ENCODE measurements around the gene CAPN15. TPM values are rescaled to one million over a fixed set of nuclear protein-coding genes. Genes with fewer than 3 reads are reported as not detected.

The CAPN15 gene
- polyA plus RNA-seq, 2 of the 4 experiments (the other 2 are of a cell fraction), result 11.4 to 33.3 TPM

- TF ChIP-seq FOSB (CRISPR knock-in tag; IDR thresholded peaks at IDR 0.05) (no peak), EP300 (IDR thresholded peaks at IDR 0.05) (no peak), RFX5 (IDR thresholded peaks at IDR 0.05) (no peak), EHF (CRISPR knock-in tag; IDR thresholded peaks at IDR 0.05) (no peak), ZNF302 (CRISPR knock-in tag; IDR thresholded peaks at IDR 0.05) (no peak)
Observed at GRCh38 chr16:598823-599739, 71.6 kb downstream of the CAPN15 start (continued).

- CTCF ChIA-PET, result interaction anchor here (0.9 to 2.8 kb wide), 10 partner anchors 9 to 66 kb away, joined by 3 to 11 read pairs (median 4); partner anchors contain the start of gene METTL26
- Histone ChIP-seq H3K4me1 (no peaks in the 10 kb centered on the region), H3K4me3 (no peak overlapping the region), H3K27ac (no peak overlapping the region), H3K9me3 (peaks cover 17% of the 10 kb centered on the region), H3K4me2 (no peak overlapping the region)
- 68% methylated on average over 7 of the region's 7 CpGs for WGBS (ENCODE audit: missing lambda C conversion rate)
- POLR2A ChIA-PET, result no interaction called here
- DNase-seq (ENCODE audit: low read depth in 1 of 2, low spot score in 1 of 2) (no peak), ATAC-seq (peak; percentile 85 to 88), FAIRE-seq (no peak)
- 0 out of 5 replicates have a peak, but pooled peaks of 1 of the 2 experiments have one; percentile 16 for TF ChIP-seq RAD21 (conservative IDR thresholded peaks at IDR 0.05 in 1 of 2, IDR thresholded peaks at IDR 0.05 in 1 of 2)
- TF ChIP-seq FOXS1 (CRISPR knock-in tag; IDR thresholded peaks at IDR 0.05), result no peak
- peak; percentile 19; the same call in 2 of the 3 replicates for TF ChIP-seq CTCF (IDR thresholded peaks at IDR 0.05)
Observed at GRCh38 chr16:600781-601180, 73.3 kb downstream of the CAPN15 start.

GRCh38 chr16:603933-604332 is 76.4 kb downstream of the CAPN15 start:
- FAIRE-seq, result no peak
- no peak for ATAC-seq
- 90% methylated on average over 5 of the region's 5 CpGs for WGBS (ENCODE audit: missing lambda C conversion rate)
- Histone ChIP-seq H3K9me3 (peaks cover 18% of the 10 kb centered on the region), H3K4me2 (no peak overlapping the region), H3K4me1 (no peaks in the 10 kb centered on the region), H3K27ac (no peak overlapping the region), H3K4me3 (no peak overlapping the region)
- CTCF ChIA-PET, result interaction anchor here (2.2 kb wide), 1 partner anchor 13 kb away, joined by 5 read pairs; no protein-coding TSS in a partner anchor
- no peak for DNase-seq (ENCODE audit: low read depth in 1 of 2, low spot score in 1 of 2)
- POLR2A ChIA-PET, result no interaction called here
- no peak for TF ChIP-seq FOSL2 (IDR thresholded peaks at IDR 0.05)
- TF ChIP-seq FOSL2 (CRISPR knock-in tag; IDR thresholded peaks at IDR 0.05), result no peak
- TF ChIP-seq CHD2 (IDR thresholded peaks at IDR 0.05; ENCODE audit: low read length, partially characterized antibody), result no peak

Small RNA genes within 50 kb of the gene (small RNA-seq; reads per million reads assigned to genes)
- 0 to 7.6 (median 1.6) reads per million in 6 experiments for gene MIR3176
- 0 to 4.4 (median 1.1) reads per million in 6 experiments for gene MIR5587
- 0 to 0.19 (median 0) reads per million in 6 experiments for gene Z98883.1

Other genes starting within 250 kb of the CAPN15 start
- gene ARHGDIG, start 247.1 kb upstream of the CAPN15 start, polyA plus RNA-seq (2011; rRNA removed), result 0.82 and 1.1 TPM in 2 replicates
- 1.3 to 1.9 TPM (median 1.4 TPM) in 3 replicates for gene ARHGDIG, start 247.1 kb upstream of the CAPN15 start, polyA plus RNA-seq (2017; fragmentation: RNase III; extraction: RNeasy Plus Mini Kit Qiagen cat#74134 plus additional on column Dnase treatment)
- 0.21 and 0.45 TPM in 2 replicates for gene PDIA2, start 244.5 kb upstream of the CAPN15 start, polyA plus RNA-seq (2011; rRNA removed)
- gene PDIA2, start 244.5 kb upstream of the CAPN15 start, polyA plus RNA-seq (2017; fragmentation: RNase III; extraction: RNeasy Plus Mini Kit Qiagen cat#74134 plus additional on column Dnase treatment), result 0.42 to 0.82 TPM (median 0.52 TPM) in 3 replicates
- gene AXIN1, start 175.0 kb upstream of the CAPN15 start, polyA plus RNA-seq (2011; rRNA removed), result 8.7 and 8.9 TPM in 2 replicates
- gene AXIN1, start 175.0 kb upstream of the CAPN15 start, polyA plus RNA-seq (2017; fragmentation: RNase III; extraction: RNeasy Plus Mini Kit Qiagen cat#74134 plus additional on column Dnase treatment), result 18.1 to 19.3 TPM (median 18.6 TPM) in 3 replicates
- gene MRPL28, start 157.2 kb upstream of the CAPN15 start, polyA plus RNA-seq (2011; rRNA removed), result 115 and 130 TPM in 2 replicates
- gene MRPL28, start 157.2 kb upstream of the CAPN15 start, polyA plus RNA-seq (2017; fragmentation: RNase III; extraction: RNeasy Plus Mini Kit Qiagen cat#74134 plus additional on column Dnase treatment), result 139 to 144 TPM (median 139 TPM) in 3 replicates
- gene PGAP6, start 145.7 kb upstream of the CAPN15 start, polyA plus RNA-seq (2011; rRNA removed), result 25.9 and 36.0 TPM in 2 replicates
- gene PGAP6, start 145.7 kb upstream of the CAPN15 start, polyA plus RNA-seq (2017; fragmentation: RNase III; extraction: RNeasy Plus Mini Kit Qiagen cat#74134 plus additional on column Dnase treatment), result 32.3 to 38.1 TPM (median 36.2 TPM) in 3 replicates
- gene NME4, start 130.5 kb upstream of the CAPN15 start, polyA plus RNA-seq (2011; rRNA removed), result 229 and 239 TPM in 2 replicates
- 301 to 349 TPM (median 339 TPM) in 3 replicates for gene NME4, start 130.5 kb upstream of the CAPN15 start, polyA plus RNA-seq (2017; fragmentation: RNase III; extraction: RNeasy Plus Mini Kit Qiagen cat#74134 plus additional on column Dnase treatment)
- gene DECR2, start 125.8 kb upstream of the CAPN15 start, polyA plus RNA-seq (2011; rRNA removed), result 15.5 and 17.9 TPM in 2 replicates
- gene DECR2, start 125.8 kb upstream of the CAPN15 start, polyA plus RNA-seq (2017; fragmentation: RNase III; extraction: RNeasy Plus Mini Kit Qiagen cat#74134 plus additional on column Dnase treatment), result 31.0 to 38.0 TPM (median 34.2 TPM) in 3 replicates
- gene RAB11FIP3, start 102.1 kb upstream of the CAPN15 start, polyA plus RNA-seq (2011; rRNA removed), result 6.7 and 9.7 TPM in 2 replicates
- 18.0 to 19.1 TPM (median 18.4 TPM) in 3 replicates for gene RAB11FIP3, start 102.1 kb upstream of the CAPN15 start, polyA plus RNA-seq (2017; fragmentation: RNase III; extraction: RNeasy Plus Mini Kit Qiagen cat#74134 plus additional on column Dnase treatment)
- gene PRR35, start 32.7 kb downstream of the CAPN15 start, polyA plus RNA-seq (2011; rRNA removed), result 0.04 TPM in 1 of 2 replicates, not detected in the other
- gene PRR35, start 32.7 kb downstream of the CAPN15 start, polyA plus RNA-seq (2017; fragmentation: RNase III; extraction: RNeasy Plus Mini Kit Qiagen cat#74134 plus additional on column Dnase treatment), result 0.04 to 0.10 TPM (median 0.04 TPM) in 3 replicates
- 0.03 and 0.13 TPM in 2 replicates for gene NHLRC4, start 39.3 kb downstream of the CAPN15 start, polyA plus RNA-seq (2011; rRNA removed)
- gene NHLRC4, start 39.3 kb downstream of the CAPN15 start, polyA plus RNA-seq (2017; fragmentation: RNase III; extraction: RNeasy Plus Mini Kit Qiagen cat#74134 plus additional on column Dnase treatment), result 0.07 to 0.09 TPM (median 0.08 TPM) in 3 replicates
- 13.2 and 15.7 TPM in 2 replicates for gene PIGQ, start 42.3 kb downstream of the CAPN15 start, polyA plus RNA-seq (2011; rRNA removed)
- 25.2 to 32.2 TPM (median 31.2 TPM) in 3 replicates for gene PIGQ, start 42.3 kb downstream of the CAPN15 start, polyA plus RNA-seq (2017; fragmentation: RNase III; extraction: RNeasy Plus Mini Kit Qiagen cat#74134 plus additional on column Dnase treatment)
- 4.4 and 4.9 TPM in 2 replicates for gene RAB40C, start 62.4 kb downstream of the CAPN15 start, polyA plus RNA-seq (2011; rRNA removed)
- gene RAB40C, start 62.4 kb downstream of the CAPN15 start, polyA plus RNA-seq (2017; fragmentation: RNase III; extraction: RNeasy Plus Mini Kit Qiagen cat#74134 plus additional on column Dnase treatment), result 8.1 to 9.7 TPM (median 8.5 TPM) in 3 replicates
- 0.05 TPM in 1 of 2 replicates, not detected in the other for gene WFIKKN1, start 103.3 kb downstream of the CAPN15 start, polyA plus RNA-seq (2011; rRNA removed)
- gene WFIKKN1, start 103.3 kb downstream of the CAPN15 start, polyA plus RNA-seq (2017; fragmentation: RNase III; extraction: RNeasy Plus Mini Kit Qiagen cat#74134 plus additional on column Dnase treatment), result 0.15 to 0.23 TPM (median 0.17 TPM) in 3 replicates
- gene METTL26, start 108.6 kb downstream of the CAPN15 start, polyA plus RNA-seq (2011; rRNA removed), result 44.2 and 47.2 TPM in 2 replicates
- 78.3 to 83.6 TPM (median 80.3 TPM) in 3 replicates for gene METTL26, start 108.6 kb downstream of the CAPN15 start, polyA plus RNA-seq (2017; fragmentation: RNase III; extraction: RNeasy Plus Mini Kit Qiagen cat#74134 plus additional on column Dnase treatment)
- 10.7 and 12.9 TPM in 2 replicates for gene MCRIP2, start 114.1 kb downstream of the CAPN15 start, polyA plus RNA-seq (2011; rRNA removed)
- gene MCRIP2, start 114.1 kb downstream of the CAPN15 start, polyA plus RNA-seq (2017; fragmentation: RNase III; extraction: RNeasy Plus Mini Kit Qiagen cat#74134 plus additional on column Dnase treatment), result 20.3 to 21.3 TPM (median 21.3 TPM) in 3 replicates
- 6.5 and 7.3 TPM in 2 replicates for gene WDR90, start 121.7 kb downstream of the CAPN15 start, polyA plus RNA-seq (2011; rRNA removed)
- 28.1 to 31.4 TPM (median 30.7 TPM) in 3 replicates for gene WDR90, start 121.7 kb downstream of the CAPN15 start, polyA plus RNA-seq (2017; fragmentation: RNase III; extraction: RNeasy Plus Mini Kit Qiagen cat#74134 plus additional on column Dnase treatment)
- 33.9 and 38.0 TPM in 2 replicates for gene RHOT2, start 140.4 kb downstream of the CAPN15 start, polyA plus RNA-seq (2011; rRNA removed)
- gene RHOT2, start 140.4 kb downstream of the CAPN15 start, polyA plus RNA-seq (2017; fragmentation: RNase III; extraction: RNeasy Plus Mini Kit Qiagen cat#74134 plus additional on column Dnase treatment), result 74.0 to 83.5 TPM (median 83.1 TPM) in 3 replicates
- gene RHBDL1, start 148.0 kb downstream of the CAPN15 start, polyA plus RNA-seq (2011; rRNA removed), result 0.56 and 0.75 TPM in 2 replicates
- 1.2 to 1.6 TPM (median 1.4 TPM) in 3 replicates for gene RHBDL1, start 148.0 kb downstream of the CAPN15 start, polyA plus RNA-seq (2017; fragmentation: RNase III; extraction: RNeasy Plus Mini Kit Qiagen cat#74134 plus additional on column Dnase treatment)
- gene STUB1, start 152.7 kb downstream of the CAPN15 start, polyA plus RNA-seq (2011; rRNA removed), result 53.2 and 60.6 TPM in 2 replicates
- 90.0 to 93.5 TPM (median 90.4 TPM) in 3 replicates for gene STUB1, start 152.7 kb downstream of the CAPN15 start, polyA plus RNA-seq (2017; fragmentation: RNase III; extraction: RNeasy Plus Mini Kit Qiagen cat#74134 plus additional on column Dnase treatment)
- 37.5 and 43.8 TPM in 2 replicates for gene JMJD8, start 156.6 kb downstream of the CAPN15 start, polyA plus RNA-seq (2011; rRNA removed)
- 72.6 to 77.0 TPM (median 73.7 TPM) in 3 replicates for gene JMJD8, start 156.6 kb downstream of the CAPN15 start, polyA plus RNA-seq (2017; fragmentation: RNase III; extraction: RNeasy Plus Mini Kit Qiagen cat#74134 plus additional on column Dnase treatment)
- gene WDR24, start 162.7 kb downstream of the CAPN15 start, polyA plus RNA-seq (2011; rRNA removed), result 2.7 and 3.0 TPM in 2 replicates
- 5.6 to 7.6 TPM (median 6.6 TPM) in 3 replicates for gene WDR24, start 162.7 kb downstream of the CAPN15 start, polyA plus RNA-seq (2017; fragmentation: RNase III; extraction: RNeasy Plus Mini Kit Qiagen cat#74134 plus additional on column Dnase treatment)
- gene FBXL16, start 178.1 kb downstream of the CAPN15 start, polyA plus RNA-seq (2011; rRNA removed), result 0.53 and 0.54 TPM in 2 replicates
- gene FBXL16, start 178.1 kb downstream of the CAPN15 start, polyA plus RNA-seq (2017; fragmentation: RNase III; extraction: RNeasy Plus Mini Kit Qiagen cat#74134 plus additional on column Dnase treatment), result 1.1 to 1.4 TPM (median 1.2 TPM) in 3 replicates
- gene METRN, start 187.4 kb downstream of the CAPN15 start, polyA plus RNA-seq (2011; rRNA removed), result 33.8 and 41.0 TPM in 2 replicates
- 72.7 to 82.2 TPM (median 81.0 TPM) in 3 replicates for gene METRN, start 187.4 kb downstream of the CAPN15 start, polyA plus RNA-seq (2017; fragmentation: RNase III; extraction: RNeasy Plus Mini Kit Qiagen cat#74134 plus additional on column Dnase treatment)
- gene ANTKMT, start 193.4 kb downstream of the CAPN15 start, polyA plus RNA-seq (2011; rRNA removed), result 10.9 and 11.9 TPM in 2 replicates
- gene ANTKMT, start 193.4 kb downstream of the CAPN15 start, polyA plus RNA-seq (2017; fragmentation: RNase III; extraction: RNeasy Plus Mini Kit Qiagen cat#74134 plus additional on column Dnase treatment), result 49.2 to 55.8 TPM (median 55.2 TPM) in 3 replicates
- 1.1 and 1.7 TPM in 2 replicates for gene CCDC78, start 198.7 kb downstream of the CAPN15 start, polyA plus RNA-seq (2011; rRNA removed)
- 4.7 to 5.9 TPM (median 5.6 TPM) in 3 replicates for gene CCDC78, start 198.7 kb downstream of the CAPN15 start, polyA plus RNA-seq (2017; fragmentation: RNase III; extraction: RNeasy Plus Mini Kit Qiagen cat#74134 plus additional on column Dnase treatment)
- gene HAGHL, start 199.4 kb downstream of the CAPN15 start, polyA plus RNA-seq (2011; rRNA removed), result 3.5 and 4.4 TPM in 2 replicates
- 21.4 to 22.0 TPM (median 21.7 TPM) in 3 replicates for gene HAGHL, start 199.4 kb downstream of the CAPN15 start, polyA plus RNA-seq (2017; fragmentation: RNase III; extraction: RNeasy Plus Mini Kit Qiagen cat#74134 plus additional on column Dnase treatment)
- gene CIAO3, start 213.3 kb downstream of the CAPN15 start, polyA plus RNA-seq (2011; rRNA removed), result 17.4 and 19.3 TPM in 2 replicates
- 20.9 to 24.6 TPM (median 23.0 TPM) in 3 replicates for gene CIAO3, start 213.3 kb downstream of the CAPN15 start, polyA plus RNA-seq (2017; fragmentation: RNase III; extraction: RNeasy Plus Mini Kit Qiagen cat#74134 plus additional on column Dnase treatment)
- gene MSLN, start 233.0 kb downstream of the CAPN15 start, polyA plus RNA-seq (2011; rRNA removed), result 1.8 and 2.4 TPM in 2 replicates
- gene MSLN, start 233.0 kb downstream of the CAPN15 start, polyA plus RNA-seq (2017; fragmentation: RNase III; extraction: RNeasy Plus Mini Kit Qiagen cat#74134 plus additional on column Dnase treatment), result 2.7 to 3.6 TPM (median 3.1 TPM) in 3 replicates